HG03025 (cell line): ENCODE measurements around the gene PLSCR3.
"Not testable (repeated sequence)": the region's sequence is repeated elsewhere in the genome, so short reads cannot be mapped to it uniquely, and the experiment has no call there.

Experiments used
- ATAC-seq: cut with Tn5 transposase; IDR thresholded peaks from one replicate; pipeline ENCODE4 v1.9.1; 2021; ENCODE audit warnings: mild to moderate bottlenecking, moderate library complexity; ENCODE audit not compliant: unreplicated experiment, low FRiP score

The PLSCR3 gene

DNA sequence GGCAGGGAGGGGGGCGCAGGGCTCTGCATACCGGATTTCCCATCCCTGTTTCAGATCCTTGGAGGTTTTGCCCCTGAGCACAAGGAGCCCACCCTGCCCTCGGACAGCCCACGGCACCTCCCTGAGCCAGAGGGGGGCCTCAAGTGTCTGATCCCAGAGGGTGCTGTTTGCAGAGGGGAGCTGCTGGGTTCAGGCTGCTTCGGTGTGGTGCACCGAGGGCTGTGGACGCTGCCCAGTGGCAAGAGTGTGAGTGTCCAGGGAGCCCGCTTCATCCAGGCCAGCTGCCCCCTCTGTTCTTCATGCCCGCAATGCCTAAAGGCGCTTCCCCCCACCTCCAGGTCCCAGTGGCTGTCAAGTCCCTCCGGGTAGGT is 11.0 kb downstream of the PLSCR3 start:
- no peak for ATAC-seq

DNA sequence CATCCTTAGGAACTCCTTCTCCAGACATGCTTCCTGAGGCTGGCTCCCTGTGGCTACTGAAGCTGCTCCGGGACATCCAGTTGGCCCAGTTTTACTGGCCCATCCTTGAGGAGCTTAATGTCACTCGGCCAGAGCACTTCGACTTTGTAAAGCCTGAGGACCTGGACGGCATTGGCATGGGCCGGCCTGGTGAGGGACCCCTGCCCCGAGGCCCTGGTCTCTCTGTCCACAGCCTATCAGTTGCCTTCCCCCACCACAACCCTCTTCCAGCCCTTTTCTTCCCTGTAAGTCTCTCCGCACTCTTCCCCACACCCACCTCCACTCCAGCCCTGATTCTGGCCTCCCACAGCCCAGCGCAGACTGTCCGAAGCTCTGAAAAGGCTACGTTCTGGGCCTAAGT is 11.4 kb downstream of the PLSCR3 start:
- ATAC-seq = no peak

DNA sequence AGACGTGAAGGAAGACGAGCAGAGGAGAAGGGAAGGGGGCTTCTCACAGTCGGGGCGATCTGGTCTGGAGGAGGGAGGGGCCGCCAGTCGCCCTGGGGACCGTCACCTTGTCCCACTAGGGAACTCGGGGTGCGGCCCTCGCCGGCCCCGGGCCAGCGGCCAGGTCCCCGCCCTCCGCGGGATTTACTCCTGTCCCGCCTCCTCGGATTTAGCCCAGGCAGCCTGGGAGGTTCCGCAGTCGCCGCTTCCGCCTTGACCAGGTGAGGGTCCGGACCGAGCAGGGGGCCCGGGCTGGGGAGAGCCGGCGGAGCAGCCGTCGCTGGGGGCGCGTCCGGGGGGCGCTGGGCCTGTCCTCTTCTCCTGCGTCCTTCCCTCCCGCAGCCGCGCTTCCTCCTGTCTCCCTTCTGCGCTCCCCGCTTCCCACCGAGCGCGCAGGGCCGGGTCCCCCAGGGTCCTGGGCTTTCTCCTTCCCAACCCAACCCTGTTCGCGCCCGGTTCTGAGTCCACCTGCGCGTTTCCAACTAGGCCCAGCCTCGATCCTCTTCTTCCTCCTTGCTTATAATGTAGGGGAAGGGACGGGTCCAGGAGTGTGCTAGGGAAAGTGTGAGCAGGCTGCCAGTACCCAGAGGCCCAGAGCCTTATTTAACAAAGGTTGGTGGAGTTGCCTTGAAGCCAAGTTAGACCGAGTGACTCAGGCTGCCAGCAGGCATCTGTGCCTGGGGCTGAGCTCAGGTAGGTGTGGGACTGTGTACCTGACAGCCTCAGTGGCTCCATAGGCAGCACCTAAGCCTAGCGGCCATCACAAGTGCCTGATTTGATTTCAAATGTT is 13.3 kb downstream of the PLSCR3 start, which contains the start of gene TNK1:
TNK1 (plus strand) TSS at position 235 of the 829 bp plus-strand sequence. CDS start 1,838 bp downstream, outside the sequence.
- no peak for ATAC-seq

DNA sequence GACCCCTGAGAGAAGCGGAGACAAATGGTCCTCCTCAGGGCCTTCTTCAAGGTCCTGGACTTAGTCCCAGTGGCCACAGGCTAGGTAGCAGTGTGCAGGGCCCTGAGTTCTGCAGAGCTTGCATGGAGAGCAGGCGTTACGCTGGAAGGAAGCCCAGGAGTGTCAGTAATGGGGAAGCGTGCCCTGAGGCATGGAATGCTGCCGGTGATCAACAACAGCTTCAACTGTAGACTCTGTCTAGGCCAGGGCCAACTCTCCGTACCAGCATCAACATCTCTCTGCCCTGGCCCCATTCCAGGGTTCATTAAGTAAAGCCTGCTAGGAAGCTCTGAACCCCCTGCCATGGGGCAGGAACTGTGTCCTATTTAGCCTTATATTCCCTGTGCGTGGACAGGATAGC is 14.0 kb downstream of the PLSCR3 start:
- no peak for ATAC-seq

DNA sequence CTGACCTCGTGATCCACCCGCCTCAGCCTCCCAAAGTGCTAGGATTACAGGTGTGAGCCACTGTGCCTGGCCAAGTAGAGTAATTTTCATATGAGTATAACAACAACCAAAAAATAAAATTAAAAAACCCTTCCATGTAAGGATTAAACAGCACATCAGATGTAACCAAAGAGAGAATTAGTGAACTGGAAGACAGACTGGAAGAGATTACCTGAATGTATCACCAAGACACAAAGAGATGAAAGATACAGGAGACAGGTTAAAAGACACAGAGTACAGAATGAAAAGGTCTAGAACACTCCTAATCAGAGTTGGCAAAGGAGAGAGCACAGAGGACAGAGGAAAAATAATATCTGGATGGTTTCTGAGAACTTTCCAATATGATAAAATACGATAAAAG is 15.2 kb downstream of the PLSCR3 start:
- no peak for ATAC-seq

DNA sequence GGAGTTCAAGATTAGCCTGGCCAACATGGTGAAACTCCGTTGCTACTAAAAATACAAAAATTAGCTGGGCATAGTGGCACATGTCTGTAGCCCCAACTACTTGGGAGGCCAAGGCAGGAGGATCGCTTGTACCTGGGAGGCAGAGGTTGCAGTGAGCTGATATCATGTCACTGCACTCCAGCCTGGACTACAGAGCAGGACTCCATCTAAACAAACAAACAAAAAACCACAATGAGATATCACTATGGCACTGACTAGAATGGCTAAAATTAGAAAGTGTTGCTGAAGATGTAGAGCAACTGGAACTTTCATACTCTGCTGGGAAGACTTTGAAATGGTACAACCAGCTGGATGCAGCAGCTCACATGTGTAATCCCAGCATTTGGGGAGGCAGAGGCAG is 20.0 kb downstream of the PLSCR3 start:
- no peak for ATAC-seq

DNA sequence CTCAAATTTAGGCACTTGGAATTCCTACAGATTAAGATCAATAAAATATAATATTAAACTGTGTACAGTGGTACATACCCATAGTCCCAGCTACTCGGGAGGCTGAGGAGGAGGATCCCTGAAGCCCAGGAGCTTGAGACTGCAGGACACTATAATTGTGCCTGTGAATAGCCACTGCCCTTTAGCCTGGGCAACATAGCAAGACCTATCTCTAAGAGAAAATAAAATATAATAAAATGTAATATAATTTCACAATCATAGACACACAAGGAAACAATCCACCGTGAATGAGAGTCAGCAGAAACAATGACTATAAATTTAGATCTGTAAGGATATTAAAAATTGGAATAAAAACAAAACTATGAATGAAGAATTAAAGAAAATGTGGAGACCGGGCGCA is 23.5 kb downstream of the PLSCR3 start:
- ATAC-seq = no peak

DNA sequence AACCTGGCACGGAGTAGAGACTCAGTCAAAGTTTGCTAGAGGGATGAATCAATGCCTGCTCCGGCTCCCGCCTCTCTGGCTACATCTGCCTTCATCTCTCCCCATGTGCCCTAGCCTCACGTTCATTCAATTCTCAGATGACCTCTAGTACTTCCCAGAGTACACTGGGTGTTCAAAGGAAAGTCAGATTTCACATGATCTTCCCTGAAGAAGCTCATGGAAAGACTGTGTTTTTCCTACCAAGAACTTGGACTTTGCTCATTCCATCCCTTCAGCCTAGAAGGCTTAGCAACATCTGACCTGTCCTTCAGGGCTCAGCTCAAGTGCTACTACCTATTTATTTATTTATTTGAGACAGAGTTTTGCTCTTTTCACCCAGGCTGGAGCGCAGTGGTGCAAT is 24.5 kb downstream of the PLSCR3 start:
- no peak for ATAC-seq

DNA sequence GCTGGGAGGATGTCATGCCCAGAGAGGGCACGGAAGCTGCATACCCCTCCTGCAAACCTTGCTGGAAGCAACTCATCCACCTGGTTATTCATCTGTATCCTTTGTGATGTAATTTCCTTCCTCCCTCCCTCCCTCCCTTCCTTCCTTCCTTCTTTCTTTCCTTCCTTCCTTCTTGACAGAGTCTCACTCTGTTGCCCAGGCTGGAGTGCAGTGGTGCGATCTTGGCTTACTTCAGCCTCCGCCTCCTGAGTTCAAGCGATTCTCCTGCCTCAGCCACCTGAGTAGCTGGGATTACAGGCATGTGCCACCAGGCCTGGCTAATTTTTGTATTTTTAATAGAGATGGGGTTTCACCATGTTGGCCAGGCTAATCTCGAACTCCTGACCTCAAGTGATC is 25.7 kb downstream of the PLSCR3 start:
- ATAC-seq = not testable (repeated sequence)

DNA sequence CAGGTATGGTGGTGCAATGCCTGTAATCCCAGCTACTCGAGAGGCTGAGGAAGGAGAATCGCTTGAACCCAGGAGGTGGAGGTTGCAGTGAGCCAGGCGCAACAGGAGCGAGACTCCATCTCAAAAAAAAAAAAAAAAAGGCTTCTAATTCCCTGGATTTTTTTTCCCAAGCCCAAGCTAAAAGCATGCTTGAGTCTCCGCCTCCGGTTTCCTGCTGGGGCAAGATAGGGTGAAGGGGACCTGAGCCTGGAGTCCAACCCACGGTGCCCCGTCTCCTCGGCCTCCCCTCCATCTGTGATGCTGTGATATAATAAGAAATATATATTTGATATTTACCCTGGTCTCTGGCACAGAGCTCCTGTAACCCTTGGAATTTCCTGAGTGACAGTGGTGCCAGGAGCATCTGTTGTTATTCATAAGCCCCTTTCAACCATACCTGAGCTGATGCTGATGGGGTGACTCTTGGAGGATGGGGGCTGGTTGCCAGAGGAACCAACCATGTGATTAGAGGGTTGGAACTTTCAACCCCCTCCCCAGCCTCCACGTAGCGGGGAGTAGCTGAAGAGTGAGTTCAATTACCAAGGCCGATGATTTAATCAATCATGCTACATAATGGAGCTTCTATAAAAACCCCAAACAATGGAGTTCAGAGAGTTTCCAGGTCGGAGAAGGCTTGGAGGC is 26.3 kb downstream of the PLSCR3 start:
- no peak for ATAC-seq

DNA sequence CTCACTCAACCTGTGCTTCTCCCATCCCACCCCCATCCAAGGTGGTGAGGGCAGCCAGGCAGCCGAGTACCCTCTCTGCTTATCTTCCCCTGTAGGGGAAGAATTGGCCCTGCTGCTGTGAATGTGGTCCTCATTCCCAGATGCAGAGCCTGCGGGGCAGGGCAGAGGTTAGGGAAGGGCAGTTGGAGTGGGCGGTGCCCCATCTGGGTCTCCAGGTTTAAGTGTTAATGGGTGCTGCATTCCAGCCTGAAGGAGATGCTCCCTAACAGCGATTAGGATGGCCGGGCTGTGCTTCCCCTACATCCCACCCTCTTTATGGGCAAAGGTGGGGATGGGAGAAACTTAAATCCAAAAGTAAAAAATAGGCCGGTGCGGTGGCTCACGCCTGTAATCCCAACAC is 27.2 kb downstream of the PLSCR3 start:
- ATAC-seq = no peak

DNA sequence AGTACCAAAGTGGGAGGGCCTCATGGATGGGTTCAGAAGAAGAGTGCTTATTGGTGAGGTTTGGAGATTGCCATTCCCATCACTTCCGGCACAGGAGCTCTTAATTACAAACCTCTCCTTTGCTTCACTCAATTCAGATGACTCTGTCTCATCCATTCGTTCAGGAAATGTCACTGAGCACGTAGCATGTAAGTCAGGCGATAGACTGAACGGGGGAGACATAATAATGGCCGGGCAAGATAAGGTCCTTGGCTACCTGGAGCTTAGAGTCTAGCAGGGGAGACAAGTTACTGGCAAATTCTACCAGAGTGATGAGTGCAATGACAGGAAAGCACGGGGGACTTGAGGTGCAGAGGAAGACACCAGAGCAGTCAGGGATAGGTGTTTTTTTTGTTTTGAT is 28.4 kb downstream of the PLSCR3 start:
- not testable (repeated sequence) for ATAC-seq

DNA sequence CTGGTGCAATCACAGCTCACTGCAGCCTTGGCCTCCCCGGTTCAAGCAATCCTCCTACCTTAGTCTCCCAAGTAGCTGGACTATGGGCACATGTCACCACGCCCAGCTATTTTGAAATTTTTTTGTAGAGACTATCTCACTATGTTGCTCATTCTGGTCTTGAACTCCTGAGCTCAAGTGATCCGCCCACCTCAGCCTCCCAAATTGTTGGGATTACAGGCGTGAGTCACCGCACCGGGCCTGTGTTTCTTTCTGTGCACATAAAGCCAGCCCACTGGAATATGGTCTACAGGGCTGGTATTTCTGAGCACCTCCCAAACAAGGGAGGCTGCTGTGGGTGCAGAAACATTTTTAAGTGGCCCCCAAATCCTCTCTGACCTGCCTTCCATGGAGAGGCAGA is 31.0 kb downstream of the PLSCR3 start:
- no peak for ATAC-seq

DNA sequence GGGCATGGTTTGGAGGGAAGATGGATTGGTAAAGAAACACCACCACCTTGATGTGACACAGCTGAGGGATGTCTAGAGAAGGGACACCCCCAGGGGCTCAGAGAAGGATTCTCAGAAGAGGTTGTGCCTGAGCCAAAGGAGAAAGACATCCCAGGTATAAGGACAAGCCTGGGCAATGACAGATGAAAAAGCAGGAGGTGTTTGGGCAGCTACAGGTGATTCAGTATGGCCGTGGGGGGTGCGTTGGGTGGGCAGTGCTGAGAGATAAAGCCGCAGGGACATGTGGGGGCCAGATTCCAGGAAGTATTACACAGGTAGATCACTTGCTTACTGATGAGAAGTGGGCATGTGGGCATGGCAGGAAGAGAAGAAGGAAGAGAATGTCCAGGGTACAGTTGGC is 32.4 kb downstream of the PLSCR3 start:
- ATAC-seq = no peak

DNA sequence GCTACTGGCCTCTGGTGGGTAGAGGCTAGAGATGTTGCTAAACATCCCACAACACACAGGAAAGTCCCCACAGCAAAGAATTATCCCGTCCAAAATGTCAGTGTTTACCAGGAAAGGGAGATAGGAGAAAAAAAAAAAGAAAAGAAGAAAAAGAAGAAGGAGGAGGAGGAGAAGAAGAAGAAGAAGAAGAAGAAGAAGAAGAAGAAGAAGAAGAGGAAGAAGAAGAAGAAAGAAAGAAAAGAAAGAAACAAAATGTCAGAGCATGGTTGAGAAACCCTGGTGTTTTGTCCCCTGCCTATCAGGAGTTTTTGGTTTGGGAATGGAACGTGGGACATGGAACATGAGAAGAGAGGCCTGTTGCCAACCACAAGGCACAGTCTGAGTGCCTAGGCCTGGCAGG is 36.9 kb downstream of the PLSCR3 start:
- ATAC-seq = no peak

DNA sequence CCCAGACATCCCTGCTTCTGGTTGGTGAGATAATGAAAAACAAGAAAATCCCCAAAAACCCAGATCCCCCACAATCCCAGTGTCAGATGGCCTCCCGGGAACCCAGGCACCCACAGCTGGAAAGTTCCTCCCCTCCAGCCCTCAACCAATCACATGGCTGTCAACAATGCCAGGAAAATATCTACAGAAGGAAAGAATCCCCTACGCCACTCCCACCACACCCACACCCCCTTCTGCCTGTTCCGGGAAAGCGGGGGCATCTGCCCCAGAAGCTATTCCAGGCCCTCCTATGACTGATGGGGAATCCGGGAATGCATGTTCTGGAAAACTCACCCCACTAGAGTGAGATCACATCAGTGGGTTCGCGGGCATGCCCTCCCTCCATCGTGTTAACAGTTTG is 37.6 kb downstream of the PLSCR3 start:
- ATAC-seq = no peak

DNA sequence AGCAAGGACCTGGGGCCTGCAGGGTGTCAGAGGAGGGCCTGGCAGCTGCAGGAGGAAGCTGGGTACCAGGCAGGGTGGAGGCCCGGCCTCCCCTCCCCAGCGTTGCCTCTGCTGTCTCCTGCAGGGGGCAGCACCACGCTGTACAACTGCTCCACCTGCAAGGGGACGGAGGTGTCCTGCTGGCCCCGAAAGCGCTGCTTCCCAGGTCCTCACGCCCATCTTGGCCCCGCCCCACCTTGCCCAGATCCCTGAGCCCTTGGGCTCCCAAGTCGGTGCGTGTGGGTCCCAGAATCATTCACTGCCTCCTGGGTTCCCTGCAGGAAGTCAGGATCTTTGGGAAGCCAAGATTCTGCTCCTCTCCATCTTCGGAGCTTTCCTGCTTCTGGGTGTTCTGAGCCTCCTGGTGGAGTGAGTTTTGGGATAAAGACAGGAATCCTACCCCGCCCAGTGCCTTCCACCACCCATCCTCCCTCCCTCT is 38.2 kb downstream of the PLSCR3 start:
- ATAC-seq = no peak

DNA sequence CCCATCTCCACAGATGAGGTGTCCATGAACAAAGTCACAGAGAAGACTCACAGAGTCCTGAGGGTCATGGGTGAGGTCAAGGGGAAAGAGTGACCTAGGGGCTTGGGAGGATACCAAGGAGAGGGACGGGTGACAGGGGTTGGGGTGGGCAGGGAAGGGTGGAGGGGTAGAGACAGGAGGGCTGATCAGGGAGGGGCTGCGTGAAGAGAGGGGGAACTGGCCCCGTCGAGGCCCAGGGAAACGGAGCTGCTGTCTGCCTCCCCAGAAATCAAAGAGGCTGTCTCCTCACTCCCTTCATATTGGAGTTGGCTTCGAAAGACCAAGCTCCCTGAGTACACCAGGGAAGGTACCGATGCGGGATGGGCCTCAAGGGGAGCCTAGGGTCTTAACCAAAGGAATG is 38.8 kb downstream of the PLSCR3 start:
- ATAC-seq = no peak

DNA sequence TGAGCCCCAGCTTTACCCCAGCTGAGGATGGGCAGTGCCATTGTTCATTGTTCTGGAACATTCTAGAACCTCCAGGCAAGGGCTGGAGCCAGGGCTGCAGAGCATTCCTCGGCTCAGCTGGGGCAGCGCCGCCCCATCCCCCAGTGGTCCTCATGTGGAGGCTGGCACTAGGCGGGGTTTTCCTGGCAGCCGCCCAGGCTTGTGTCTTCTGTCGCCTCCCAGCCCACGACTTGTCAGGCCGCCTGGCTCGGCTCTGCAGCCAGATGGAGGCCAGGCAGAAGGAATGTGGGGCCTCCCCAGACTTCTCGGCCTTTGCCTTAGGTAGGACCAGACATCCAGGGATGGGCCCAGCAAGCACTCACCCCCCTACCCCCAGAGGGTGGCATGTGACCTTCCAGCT is 39.3 kb downstream of the PLSCR3 start, which contains the start of gene TMEM95:
TMEM95 (plus strand) TSS at position 104 of the 400 bp plus-strand sequence; CDS start at position 153, 49 bp downstream.
- ATAC-seq = no peak

DNA sequence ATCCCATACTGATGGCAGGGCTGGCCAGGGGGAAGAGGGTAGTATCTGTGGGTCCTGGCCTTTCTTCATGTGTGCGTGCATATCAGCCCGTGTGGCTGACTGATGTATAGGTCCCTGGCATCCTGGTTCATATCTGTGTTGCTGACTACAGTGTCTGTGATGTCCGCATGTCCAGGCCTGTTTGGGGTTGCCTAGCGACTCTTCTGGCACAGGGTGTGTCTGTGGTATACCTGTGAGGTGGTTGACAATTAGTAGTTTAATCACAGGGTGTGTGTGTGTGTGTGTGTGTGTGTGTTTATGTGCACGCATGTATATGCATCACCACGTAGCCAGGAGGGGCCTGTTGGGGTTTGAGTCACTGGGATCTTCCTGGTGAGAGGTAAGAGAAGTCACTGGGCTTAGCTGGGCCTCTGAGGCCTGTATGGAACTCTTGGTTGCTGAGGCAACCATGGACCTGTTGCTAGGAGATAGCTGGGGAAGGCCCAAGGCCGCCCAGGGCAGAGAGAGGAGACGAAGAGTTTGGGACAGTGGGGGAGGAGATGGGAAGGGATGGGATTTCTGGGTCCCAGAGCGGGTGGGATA is 40.0 kb downstream of the PLSCR3 start:
- no peak for ATAC-seq

DNA sequence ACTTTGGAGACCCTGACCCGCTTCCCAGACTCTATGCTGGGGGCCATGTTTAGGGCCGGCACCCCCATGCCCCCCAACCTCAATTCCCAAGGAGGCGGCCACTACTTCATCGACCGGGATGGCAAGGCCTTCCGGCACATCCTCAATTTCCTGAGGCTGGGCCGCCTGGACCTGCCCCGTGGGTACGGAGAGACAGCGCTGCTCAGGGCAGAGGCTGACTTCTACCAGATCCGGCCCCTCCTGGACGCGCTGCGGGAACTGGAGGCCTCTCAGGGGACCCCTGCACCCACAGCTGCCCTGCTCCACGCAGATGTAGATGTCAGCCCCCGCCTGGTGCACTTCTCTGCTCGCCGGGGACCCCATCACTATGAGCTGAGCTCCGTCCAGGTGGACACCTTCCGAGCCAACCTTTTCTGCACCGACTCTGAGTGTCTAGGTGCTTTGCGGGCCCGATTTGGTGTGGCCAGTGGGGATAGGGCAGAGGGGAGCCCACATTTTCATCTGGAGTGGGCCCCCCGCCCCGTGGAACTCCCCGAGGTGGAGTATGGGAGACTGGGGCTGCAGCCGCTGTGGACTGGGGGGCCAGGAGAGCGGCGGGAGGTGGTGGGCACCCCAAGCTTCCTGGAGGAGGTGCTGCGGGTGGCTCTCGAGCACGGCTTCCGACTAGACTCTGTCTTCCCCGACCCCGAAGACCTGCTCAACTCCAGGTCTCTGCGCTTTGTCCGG is 41.3 kb downstream of the PLSCR3 start:
- no peak for ATAC-seq
